ENCODE data around the gene TYW1B.
A peak's percentile ranks its signal among the peaks of the same experiment; 100 is the strongest.
"Not testable (repeated sequence)": the region's sequence is repeated elsewhere in the genome, so short reads cannot be mapped to it uniquely, and the experiment has no call there.

The TYW1B gene

GRCh38 chr7:72696643-72697042 lies 131.4 kb downstream of the TYW1B start:
- not testable (repeated sequence) for FAIRE-seq

GRCh38 chr7:72695482-72695881 lies 132.5 kb downstream of the TYW1B start:
- not testable (repeated sequence) for FAIRE-seq

GRCh38 chr7:72691442-72691841 lies 136.6 kb downstream of the TYW1B start:
- not testable (repeated sequence) for FAIRE-seq

- FAIRE-seq, result not testable (repeated sequence)
Observed at GRCh38 chr7:72690177-72690576, 137.8 kb downstream of the TYW1B start.

GRCh38 chr7:72689344-72689743 lies 138.7 kb downstream of the TYW1B start:
- not testable (repeated sequence) for FAIRE-seq

GRCh38 chr7:72681211-72681610 lies 146.8 kb downstream of the TYW1B start:
- FAIRE-seq, result not testable (repeated sequence)

- FAIRE-seq, result not testable (repeated sequence)
Observed at GRCh38 chr7:72676880-72677279, 151.1 kb downstream of the TYW1B start.

- FAIRE-seq, result not testable (repeated sequence)
Observed at GRCh38 chr7:72676086-72676690, 151.8 kb downstream of the TYW1B start.

GRCh38 chr7:72675686-72676085 lies 152.3 kb downstream of the TYW1B start:
- FAIRE-seq, result not testable (repeated sequence)

GRCh38 chr7:72674394-72674793 lies 153.6 kb downstream of the TYW1B start:
- FAIRE-seq, result no peak

GRCh38 chr7:72670850-72671249 lies 157.2 kb downstream of the TYW1B start:
- not testable (repeated sequence) for FAIRE-seq

- FAIRE-seq, result not testable (repeated sequence)
Observed at GRCh38 chr7:72668435-72668834, 159.6 kb downstream of the TYW1B start.

GRCh38 chr7:72667049-72667448 lies 161.0 kb downstream of the TYW1B start:
- not testable (repeated sequence) for FAIRE-seq

GRCh38 chr7:72648574-72648973 lies 179.4 kb downstream of the TYW1B start:
- not testable (repeated sequence) for FAIRE-seq

- not testable (repeated sequence) for FAIRE-seq
Observed at GRCh38 chr7:72643708-72644107, 184.3 kb downstream of the TYW1B start.

- not testable (repeated sequence) for FAIRE-seq
Observed at GRCh38 chr7:72641485-72642248, 186.3 kb downstream of the TYW1B start.

- FAIRE-seq, result peak; percentile 28
Observed at GRCh38 chr7:72640740-72641139, 187.3 kb downstream of the TYW1B start.

- not testable (repeated sequence) for FAIRE-seq
Observed at GRCh38 chr7:72635273-72635908, 192.6 kb downstream of the TYW1B start.

- not testable (repeated sequence) for FAIRE-seq
Observed at GRCh38 chr7:72632765-72633292, 195.2 kb downstream of the TYW1B start.

GRCh38 chr7:72628375-72628774 lies 199.6 kb downstream of the TYW1B start:
- not testable (repeated sequence) for FAIRE-seq

GRCh38 chr7:72626428-72627011 lies 201.5 kb downstream of the TYW1B start:
- not testable (repeated sequence) for FAIRE-seq

- not testable (repeated sequence) for FAIRE-seq
Observed at GRCh38 chr7:72625721-72626423, 202.1 kb downstream of the TYW1B start.

Measured in colon (tissue), 2 donors.